SKM-1 (cell line): ENCODE data around the gene RASGRP1.

Source experiments
- DNase-seq: peaks from one replicate; lab custom pipeline; 2025; ENCODE audit not compliant: unreplicated experiment; lab: John Stamatoyannopoulos, UW

Gene RASGRP1

GRCh38 chr15:38538328-38539007 is 26.1 kb downstream of the RASGRP1 start:
- DNase-seq, result no peak

GRCh38 chr15:38536201-38536676 is 28.4 kb downstream of the RASGRP1 start:
- no peak for DNase-seq

- DNase-seq, result no peak
Observed at GRCh38 chr15:38535491-38536200, 29.0 kb downstream of the RASGRP1 start.

- DNase-seq, result no peak
Observed at GRCh38 chr15:38534691-38535090, 29.9 kb downstream of the RASGRP1 start.

- DNase-seq, result no peak
Observed at GRCh38 chr15:38533926-38534325, 30.7 kb downstream of the RASGRP1 start.

- DNase-seq, result no peak
Observed at GRCh38 chr15:38533416-38533915, 31.1 kb downstream of the RASGRP1 start.

GRCh38 chr15:38532728-38533127 is 31.9 kb downstream of the RASGRP1 start:
- no peak for DNase-seq

GRCh38 chr15:38531509-38531908 is 33.1 kb downstream of the RASGRP1 start:
- DNase-seq, result no peak

GRCh38 chr15:38530113-38530512 is 34.5 kb downstream of the RASGRP1 start:
- DNase-seq, result no peak

GRCh38 chr15:38528294-38528693 is 36.3 kb downstream of the RASGRP1 start:
- no peak for DNase-seq

GRCh38 chr15:38526158-38526557 is 38.5 kb downstream of the RASGRP1 start:
- no peak for DNase-seq

GRCh38 chr15:38525489-38525888 is 39.1 kb downstream of the RASGRP1 start:
- no peak for DNase-seq

GRCh38 chr15:38524156-38524555 is 40.5 kb downstream of the RASGRP1 start:
- DNase-seq, result no peak

GRCh38 chr15:38522922-38523321 is 41.7 kb downstream of the RASGRP1 start:
- no peak for DNase-seq

GRCh38 chr15:38521316-38521715 is 43.3 kb downstream of the RASGRP1 start:
- DNase-seq, result no peak

GRCh38 chr15:38520035-38520434 is 44.6 kb downstream of the RASGRP1 start:
- no peak for DNase-seq

- no peak for DNase-seq
Observed at GRCh38 chr15:38518084-38518483, 46.5 kb downstream of the RASGRP1 start.

GRCh38 chr15:38517312-38517975 is 47.2 kb downstream of the RASGRP1 start:
- DNase-seq, result no peak

GRCh38 chr15:38516626-38517025 is 48.0 kb downstream of the RASGRP1 start:
- no peak for DNase-seq

- DNase-seq, result no peak
Observed at GRCh38 chr15:38514601-38515000, 50.0 kb downstream of the RASGRP1 start.

- DNase-seq, result no peak
Observed at GRCh38 chr15:38512901-38513300, 51.7 kb downstream of the RASGRP1 start.

- no peak for DNase-seq
Observed at GRCh38 chr15:38509152-38509551, 55.5 kb downstream of the RASGRP1 start.
